ENCODE measurements around the gene ZBTB4.

DNA sequence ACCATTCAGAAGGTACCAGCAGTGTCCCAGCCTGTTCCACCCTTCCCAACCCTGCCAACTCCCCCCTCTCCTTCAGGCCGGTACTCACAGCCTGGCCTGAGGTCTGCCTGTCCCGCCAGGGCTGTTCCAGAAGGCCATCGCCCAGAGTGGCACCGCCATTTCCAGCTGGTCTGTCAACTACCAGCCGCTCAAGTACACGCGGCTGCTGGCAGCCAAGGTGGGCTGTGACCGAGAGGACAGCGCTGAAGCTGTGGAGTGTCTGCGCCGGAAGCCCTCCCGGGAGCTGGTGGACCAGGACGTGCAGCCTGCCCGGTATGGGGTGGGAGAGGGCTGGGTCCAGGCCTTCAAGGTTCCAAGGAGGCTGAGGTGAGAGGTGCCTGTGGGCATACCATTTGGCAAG, 64.6 kb downstream of the ZBTB4 start:
- TF ChIP-seq FOXM1 (IDR thresholded peaks at IDR 0.05; ENCODE audit: borderline replicate concordance, low read depth) (no peak), NFIC (IDR thresholded peaks at IDR 0.05) (no peak), CEBPB (IDR thresholded peaks at IDR 0.05) (no peak), TEAD4 (IDR thresholded peaks at IDR 0.05) (no peak), YY1 (IDR thresholded peaks at IDR 0.05; ENCODE audit: low read depth) (no peak), TAF1 (IDR thresholded peaks at IDR 0.05; ENCODE audit: low read depth) (no peak), CREB1 (IDR thresholded peaks at IDR 0.05; ENCODE audit: low read depth) (no peak), EP300 (IDR thresholded peaks at IDR 0.05; ENCODE audit: borderline replicate concordance) (no peak)
- TF ChIP-seq, protein P1, sequence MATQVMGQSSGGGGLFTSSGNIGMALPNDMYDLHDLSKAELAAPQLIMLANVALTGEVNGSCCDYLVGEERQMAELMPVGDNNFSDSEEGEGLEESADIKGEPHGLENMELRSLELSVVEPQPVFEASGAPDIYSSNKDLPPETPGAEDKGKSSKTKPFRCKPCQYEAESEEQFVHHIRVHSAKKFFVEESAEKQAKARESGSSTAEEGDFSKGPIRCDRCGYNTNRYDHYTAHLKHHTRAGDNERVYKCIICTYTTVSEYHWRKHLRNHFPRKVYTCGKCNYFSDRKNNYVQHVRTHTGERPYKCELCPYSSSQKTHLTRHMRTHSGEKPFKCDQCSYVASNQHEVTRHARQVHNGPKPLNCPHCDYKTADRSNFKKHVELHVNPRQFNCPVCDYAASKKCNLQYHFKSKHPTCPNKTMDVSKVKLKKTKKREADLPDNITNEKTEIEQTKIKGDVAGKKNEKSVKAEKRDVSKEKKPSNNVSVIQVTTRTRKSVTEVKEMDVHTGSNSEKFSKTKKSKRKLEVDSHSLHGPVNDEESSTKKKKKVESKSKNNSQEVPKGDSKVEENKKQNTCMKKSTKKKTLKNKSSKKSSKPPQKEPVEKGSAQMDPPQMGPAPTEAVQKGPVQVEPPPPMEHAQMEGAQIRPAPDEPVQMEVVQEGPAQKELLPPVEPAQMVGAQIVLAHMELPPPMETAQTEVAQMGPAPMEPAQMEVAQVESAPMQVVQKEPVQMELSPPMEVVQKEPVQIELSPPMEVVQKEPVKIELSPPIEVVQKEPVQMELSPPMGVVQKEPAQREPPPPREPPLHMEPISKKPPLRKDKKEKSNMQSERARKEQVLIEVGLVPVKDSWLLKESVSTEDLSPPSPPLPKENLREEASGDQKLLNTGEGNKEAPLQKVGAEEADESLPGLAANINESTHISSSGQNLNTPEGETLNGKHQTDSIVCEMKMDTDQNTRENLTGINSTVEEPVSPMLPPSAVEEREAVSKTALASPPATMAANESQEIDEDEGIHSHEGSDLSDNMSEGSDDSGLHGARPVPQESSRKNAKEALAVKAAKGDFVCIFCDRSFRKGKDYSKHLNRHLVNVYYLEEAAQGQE (IDR thresholded peaks at IDR 0.05; ENCODE audit: low read depth): no peak
- TF ChIP-seq, protein P2, sequence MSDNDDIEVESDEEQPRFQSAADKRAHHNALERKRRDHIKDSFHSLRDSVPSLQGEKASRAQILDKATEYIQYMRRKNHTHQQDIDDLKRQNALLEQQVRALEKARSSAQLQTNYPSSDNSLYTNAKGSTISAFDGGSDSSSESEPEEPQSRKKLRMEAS (IDR thresholded peaks at IDR 0.05): no peak
